Activated CD4-positive, alpha-beta memory T cell treated with anti-CD3 and anti-CD28 coated beads, Interleukin-2, amount 10 ng/mL, durations not matched to agents 7 days and 5 days (primary cell): ENCODE measurements around the gene PIWIL4. TPM values are rescaled to one million over a fixed set of nuclear protein-coding genes. Genes with fewer than 3 reads are reported as not detected.
"Not testable (repeated sequence)": the region's sequence is repeated elsewhere in the genome, so short reads cannot be mapped to it uniquely, and the experiment has no call there.

Experiments
- CTCF ChIA-PET: fragments of 350-600 bp; sonication (Branson Sonifier 250); formaldehyde crosslinking; loops from one replicate; lab custom pipeline; 2021; ENCODE audit warnings: antibody characterized with exemption, inconsistent platforms; lab: Charles Lee
- POLR2A ChIA-PET: fragments of 350-600 bp; sonication (Branson Sonifier 250); formaldehyde crosslinking; loops from one replicate; lab custom pipeline; 2021; ENCODE audit warnings: antibody characterized with exemption; lab: Charles Lee
- DNase-seq: peaks from one replicate; pipeline ENCODE4 v3.0.0-alpha.2; 2020
- H3K27ac Mint-ChIP-seq: one replicate; pipeline ENCODE4 v1.8.0; 2021; ENCODE audit warnings: mild to moderate bottlenecking, mixed read lengths
- H3K27me3 Mint-ChIP-seq: one replicate; pipeline ENCODE4 v1.8.0; 2021; ENCODE audit warnings: mixed read lengths
- H3K36me3 Mint-ChIP-seq: one replicate; pipeline ENCODE4 v1.8.0; 2021; ENCODE audit warnings: low read depth, mixed read lengths
- H3K4me1 Mint-ChIP-seq: one replicate; pipeline ENCODE4 v1.8.0; 2021; ENCODE audit warnings: mixed read lengths
- H3K4me3 Mint-ChIP-seq: one replicate; pipeline ENCODE4 v1.8.0; 2021; ENCODE audit warnings: mild to moderate bottlenecking, mixed read lengths
- H3K9me3 Mint-ChIP-seq: one replicate; pipeline ENCODE4 v1.8.0; 2021; ENCODE audit warnings: mixed read lengths
- total RNA-seq, 2 experiments: library from RNA; stranded (reverse); gene quantifications; one replicate each; pipeline ENCODE4 v1.2.3, GENCODE V29; 2021

The PIWIL4 gene
- total RNA-seq, 2 experiments from 2014 or later, result 0.60 to 1.1 TPM

DNA sequence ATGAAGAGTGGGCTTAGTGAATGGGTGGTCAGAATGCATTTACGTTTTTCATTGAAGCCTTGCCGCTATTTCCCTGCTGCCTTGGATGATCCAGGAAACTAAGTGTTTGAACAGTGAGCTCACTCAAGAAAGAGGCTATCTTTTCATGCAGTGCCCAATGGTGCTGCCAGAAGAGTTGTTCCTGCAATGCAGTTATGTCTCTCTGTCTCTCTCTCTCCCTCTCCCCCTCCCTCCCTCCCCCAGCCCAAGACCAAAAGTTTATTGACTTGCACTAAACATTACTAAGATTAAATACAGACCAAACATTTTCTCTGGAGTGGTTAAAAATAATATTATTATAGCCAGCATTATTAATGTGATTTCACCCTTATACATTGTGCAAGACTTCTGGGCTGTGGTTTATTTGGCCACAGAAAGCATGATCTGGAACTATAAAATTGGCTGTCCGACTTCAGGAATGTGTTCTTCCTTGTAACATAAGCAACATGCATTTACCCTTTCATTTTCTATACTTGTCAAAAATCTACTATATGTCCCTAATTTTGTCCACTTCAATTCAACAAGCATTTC, 30.1 kb upstream of the PIWIL4 start:
- Mint-ChIP-seq H3K4me1 (peaks cover 1% of the 10 kb centered on the region), H3K9me3 (no peaks in the 10 kb centered on the region), H3K4me3 (no peak overlapping the region), H3K36me3 (no peaks in the 10 kb centered on the region), H3K27me3 (peaks cover 35% of the 10 kb centered on the region), H3K27ac (no peak overlapping the region)
- CTCF ChIA-PET, result interaction anchor here (1.2 kb wide), 1 partner anchor 25 kb away, joined by 3 read pairs; the partner anchor contains the start of gene C11orf97
- POLR2A ChIA-PET, result no interaction called here
- DNase-seq, result no peak

DNA sequence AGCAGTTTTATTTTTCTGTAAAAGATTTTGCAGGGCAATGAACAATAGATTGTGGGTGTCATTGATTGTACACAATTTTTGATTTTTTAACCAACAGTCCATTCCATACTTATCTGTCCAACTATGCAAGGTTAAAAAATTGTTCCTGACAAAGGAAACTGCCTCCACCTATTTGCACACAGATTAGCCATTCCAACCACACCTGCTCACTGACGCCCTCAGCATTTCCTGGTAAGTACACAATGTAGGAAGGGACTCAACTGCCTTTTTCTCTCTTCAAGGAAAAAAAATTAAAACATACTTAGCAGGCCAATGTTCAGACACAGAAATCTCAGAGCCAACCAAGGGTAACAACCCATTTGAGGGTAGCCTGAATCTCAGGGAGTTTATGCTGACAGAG, 27.7 kb upstream of the PIWIL4 start:
- Mint-ChIP-seq H3K27me3 (peaks cover 23% of the 10 kb centered on the region), H3K27ac (no peak overlapping the region), H3K9me3 (no peaks in the 10 kb centered on the region), H3K4me3 (no peak overlapping the region), H3K36me3 (peaks cover 2% of the 10 kb centered on the region), H3K4me1 (peaks cover 13% of the 10 kb centered on the region)
- CTCF ChIA-PET, result no interaction called here
- DNase-seq, result no peak
- POLR2A ChIA-PET, result no interaction called here

DNA sequence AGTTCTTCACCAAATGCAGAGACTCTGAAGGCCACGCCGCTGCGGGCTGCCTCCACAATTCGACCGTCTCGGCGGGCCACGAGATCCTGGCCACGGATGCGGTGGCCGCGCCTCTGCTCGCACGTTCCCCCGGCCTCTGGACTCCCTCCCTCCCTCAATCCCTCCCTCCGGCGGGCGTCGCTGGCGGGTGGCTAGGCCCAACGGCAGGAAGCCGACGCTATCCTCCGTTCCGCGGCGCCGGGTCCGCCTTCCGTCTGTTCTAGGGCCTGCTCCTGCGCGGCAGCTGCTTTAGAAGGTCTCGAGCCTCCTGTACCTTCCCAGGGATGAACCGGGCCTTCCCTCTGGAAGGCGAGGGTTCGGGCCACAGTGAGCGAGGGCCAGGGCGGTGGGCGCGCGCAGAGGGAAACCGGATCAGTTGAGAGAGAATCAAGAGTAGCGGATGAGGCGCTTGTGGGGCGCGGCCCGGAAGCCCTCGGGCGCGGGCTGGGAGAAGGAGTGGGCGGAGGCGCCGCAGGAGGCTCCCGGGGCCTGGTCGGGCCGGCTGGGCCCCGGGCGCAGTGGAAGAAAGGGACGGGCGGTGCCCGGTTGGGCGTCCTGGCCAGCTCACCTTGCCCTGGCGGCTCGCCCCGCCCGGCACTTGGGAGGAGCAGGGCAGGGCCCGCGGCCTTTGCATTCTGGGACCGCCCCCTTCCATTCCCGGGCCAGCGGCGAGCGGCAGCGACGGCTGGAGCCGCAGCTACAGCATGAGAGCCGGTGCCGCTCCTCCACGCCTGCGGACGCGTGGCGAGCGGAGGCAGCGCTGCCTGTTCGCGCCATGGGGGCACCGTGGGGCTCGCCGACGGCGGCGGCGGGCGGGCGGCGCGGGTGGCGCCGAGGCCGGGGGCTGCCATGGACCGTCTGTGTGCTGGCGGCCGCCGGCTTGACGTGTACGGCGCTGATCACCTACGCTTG, 23.2 kb upstream of the PIWIL4 start, which contains the start of gene FUT4:
FUT4 (plus strand) TSS at position 227 of the 951 bp plus-strand sequence; CDS start at position 440, 213 bp downstream.
- H3K4me3 Mint-ChIP-seq, result peak within 1 kb of the TSS; percentile 99
- no peaks in the 10 kb centered on the region for H3K9me3 Mint-ChIP-seq
- peak; percentile 77 for DNase-seq
- H3K36me3 Mint-ChIP-seq, result peaks cover 19% of the 10 kb centered on the region
- peak within 1 kb of the TSS; percentile 99 for H3K27ac Mint-ChIP-seq
- POLR2A ChIA-PET, result interaction anchor here (0.6 to 1.1 kb wide), 9 partner anchors 30 to 802 kb away, joined by 3 to 8 read pairs (median 4); partner anchors contain the start of genes C11orf54, C11orf97, CWC15 and MED17
- no peaks in the 10 kb centered on the region for H3K27me3 Mint-ChIP-seq
- H3K4me1 Mint-ChIP-seq, result peaks cover 45% of the 10 kb centered on the region
- CTCF ChIA-PET, result interaction anchor here (0.7 kb wide), 1 partner anchor 19 kb away, joined by 3 read pairs; no protein-coding TSS in a partner anchor

DNA sequence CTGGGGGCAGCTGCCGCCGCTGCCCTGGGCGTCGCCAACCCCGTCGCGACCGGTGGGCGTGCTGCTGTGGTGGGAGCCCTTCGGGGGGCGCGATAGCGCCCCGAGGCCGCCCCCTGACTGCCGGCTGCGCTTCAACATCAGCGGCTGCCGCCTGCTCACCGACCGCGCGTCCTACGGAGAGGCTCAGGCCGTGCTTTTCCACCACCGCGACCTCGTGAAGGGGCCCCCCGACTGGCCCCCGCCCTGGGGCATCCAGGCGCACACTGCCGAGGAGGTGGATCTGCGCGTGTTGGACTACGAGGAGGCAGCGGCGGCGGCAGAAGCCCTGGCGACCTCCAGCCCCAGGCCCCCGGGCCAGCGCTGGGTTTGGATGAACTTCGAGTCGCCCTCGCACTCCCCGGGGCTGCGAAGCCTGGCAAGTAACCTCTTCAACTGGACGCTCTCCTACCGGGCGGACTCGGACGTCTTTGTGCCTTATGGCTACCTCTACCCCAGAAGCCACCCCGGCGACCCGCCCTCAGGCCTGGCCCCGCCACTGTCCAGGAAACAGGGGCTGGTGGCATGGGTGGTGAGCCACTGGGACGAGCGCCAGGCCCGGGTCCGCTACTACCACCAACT, 22.4 kb upstream of the PIWIL4 start:
- Mint-ChIP-seq H3K4me3 (peak overlapping the region; percentile 99), H3K27me3 (no peaks in the 10 kb centered on the region), H3K36me3 (peaks cover 19% of the 10 kb centered on the region), H3K4me1 (peaks cover 49% of the 10 kb centered on the region), H3K9me3 (no peaks in the 10 kb centered on the region), H3K27ac (peak overlapping the region; percentile 63)
- ChIA-PET CTCF (no interaction called here), POLR2A (interaction anchor here (0.6 to 1.1 kb wide), 7 partner anchors 31 to 803 kb away, joined by 3 to 8 read pairs (median 5); partner anchors contain the start of genes C11orf54, CWC15, MED17 and TAF1D)
- no peak for DNase-seq

DNA sequence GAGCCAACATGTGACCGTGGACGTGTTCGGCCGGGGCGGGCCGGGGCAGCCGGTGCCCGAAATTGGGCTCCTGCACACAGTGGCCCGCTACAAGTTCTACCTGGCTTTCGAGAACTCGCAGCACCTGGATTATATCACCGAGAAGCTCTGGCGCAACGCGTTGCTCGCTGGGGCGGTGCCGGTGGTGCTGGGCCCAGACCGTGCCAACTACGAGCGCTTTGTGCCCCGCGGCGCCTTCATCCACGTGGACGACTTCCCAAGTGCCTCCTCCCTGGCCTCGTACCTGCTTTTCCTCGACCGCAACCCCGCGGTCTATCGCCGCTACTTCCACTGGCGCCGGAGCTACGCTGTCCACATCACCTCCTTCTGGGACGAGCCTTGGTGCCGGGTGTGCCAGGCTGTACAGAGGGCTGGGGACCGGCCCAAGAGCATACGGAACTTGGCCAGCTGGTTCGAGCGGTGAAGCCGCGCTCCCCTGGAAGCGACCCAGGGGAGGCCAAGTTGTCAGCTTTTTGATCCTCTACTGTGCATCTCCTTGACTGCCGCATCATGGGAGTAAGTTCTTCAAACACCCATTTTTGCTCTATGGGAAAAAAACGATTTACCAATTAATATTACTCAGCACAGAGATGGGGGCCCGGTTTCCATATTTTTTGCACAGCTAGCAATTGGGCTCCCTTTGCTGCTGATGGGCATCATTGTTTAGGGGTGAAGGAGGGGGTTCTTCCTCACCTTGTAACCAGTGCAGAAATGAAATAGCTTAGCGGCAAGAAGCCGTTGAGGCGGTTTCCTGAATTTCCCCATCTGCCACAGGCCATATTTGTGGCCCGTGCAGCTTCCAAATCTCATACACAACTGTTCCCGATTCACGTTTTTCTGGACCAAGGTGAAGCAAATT, 21.7 kb upstream of the PIWIL4 start:
- peak overlapping the region; percentile 99 for H3K4me3 Mint-ChIP-seq
- peaks cover 23% of the 10 kb centered on the region for H3K36me3 Mint-ChIP-seq
- no peak for DNase-seq
- H3K27ac Mint-ChIP-seq, result peak overlapping the region; percentile 55
- H3K27me3 Mint-ChIP-seq, result no peaks in the 10 kb centered on the region
- ChIA-PET POLR2A (no interaction called here), CTCF (interaction anchor here (0.7 kb wide), 1 partner anchor 791 kb away, joined by 3 read pairs; no protein-coding TSS in a partner anchor)
- H3K4me1 Mint-ChIP-seq, result peaks cover 51% of the 10 kb centered on the region
- no peaks in the 10 kb centered on the region for H3K9me3 Mint-ChIP-seq

DNA sequence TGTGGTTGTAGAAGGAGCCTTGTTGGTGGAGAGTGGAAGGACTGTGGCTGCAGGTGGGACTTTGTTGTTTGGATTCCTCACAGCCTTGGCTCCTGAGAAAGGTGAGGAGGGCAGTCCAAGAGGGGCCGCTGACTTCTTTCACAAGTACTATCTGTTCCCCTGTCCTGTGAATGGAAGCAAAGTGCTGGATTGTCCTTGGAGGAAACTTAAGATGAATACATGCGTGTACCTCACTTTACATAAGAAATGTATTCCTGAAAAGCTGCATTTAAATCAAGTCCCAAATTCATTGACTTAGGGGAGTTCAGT, 21.1 kb upstream of the PIWIL4 start:
- H3K9me3 Mint-ChIP-seq, result no peaks in the 10 kb centered on the region
- no peaks in the 10 kb centered on the region for H3K27me3 Mint-ChIP-seq
- DNase-seq, result no peak
- ChIA-PET CTCF (interaction anchor here (0.7 kb wide), 1 partner anchor 791 kb away, joined by 3 read pairs; no protein-coding TSS in a partner anchor), POLR2A (no interaction called here)
- peaks cover 24% of the 10 kb centered on the region for H3K36me3 Mint-ChIP-seq
- H3K4me3 Mint-ChIP-seq, result peak overlapping the region; percentile 99
- H3K27ac Mint-ChIP-seq, result no peak overlapping the region
- H3K4me1 Mint-ChIP-seq, result peaks cover 52% of the 10 kb centered on the region

DNA sequence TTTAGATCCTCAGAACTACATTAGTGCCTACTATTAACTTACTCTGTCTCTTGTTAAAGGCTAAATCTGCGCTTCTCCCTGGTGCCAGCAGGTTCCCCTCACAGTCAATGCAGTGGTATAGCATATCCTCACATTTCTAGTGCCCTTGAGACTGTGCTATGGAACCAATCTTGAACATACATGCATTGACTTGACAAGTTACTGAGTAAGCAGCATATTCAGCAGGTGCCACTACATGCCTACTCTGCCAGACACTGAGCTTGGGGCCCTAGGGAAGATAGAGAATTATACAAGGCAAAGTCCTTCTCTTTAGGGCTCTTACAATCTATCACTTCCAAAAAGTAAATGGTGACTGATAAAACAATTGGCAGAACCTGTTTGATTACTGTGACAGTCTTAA, 20.3 kb upstream of the PIWIL4 start:
- H3K9me3 Mint-ChIP-seq, result no peaks in the 10 kb centered on the region
- CTCF ChIA-PET, result interaction anchor here (0.9 to 1.2 kb wide), 2 partner anchors 56 to 729 kb away, joined by 3 to 4 read pairs; no protein-coding TSS in a partner anchor
- peaks cover 24% of the 10 kb centered on the region for H3K36me3 Mint-ChIP-seq
- peak overlapping the region; percentile 52 for H3K4me3 Mint-ChIP-seq
- H3K27me3 Mint-ChIP-seq, result no peaks in the 10 kb centered on the region
- H3K4me1 Mint-ChIP-seq, result peaks cover 51% of the 10 kb centered on the region
- POLR2A ChIA-PET, result interaction anchor here (0.9 to 1.5 kb wide), 2 partner anchors 35 to 52 kb away, joined by 3 to 4 read pairs; partner anchors contain the start of gene C11orf97
- no peak overlapping the region for H3K27ac Mint-ChIP-seq
- no peak for DNase-seq

DNA sequence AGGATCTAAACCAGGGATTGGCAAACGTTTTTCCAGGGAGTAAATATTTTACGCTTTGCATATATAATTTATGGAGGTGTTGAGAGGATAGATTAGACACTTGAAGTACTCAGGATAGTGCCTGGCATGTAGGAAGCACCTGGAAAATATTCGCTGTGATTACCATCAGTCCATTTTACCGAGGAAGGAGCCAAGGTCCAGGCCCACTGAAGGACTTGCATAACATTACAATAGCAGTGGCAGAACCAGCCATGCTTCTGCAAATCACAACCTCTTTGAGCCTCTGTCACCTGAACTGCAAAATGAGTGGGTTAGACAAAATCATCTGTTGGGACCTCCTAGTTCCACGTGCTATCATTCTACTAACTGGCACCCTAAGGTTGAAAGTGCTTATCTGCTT, 18.0 kb upstream of the PIWIL4 start:
- H3K27ac Mint-ChIP-seq, result no peak overlapping the region
- no peak overlapping the region for H3K4me3 Mint-ChIP-seq
- H3K27me3 Mint-ChIP-seq, result no peaks in the 10 kb centered on the region
- CTCF ChIA-PET, result interaction anchor here (0.9 kb wide), 1 partner anchor 10 kb away, joined by 3 read pairs; no protein-coding TSS in a partner anchor
- POLR2A ChIA-PET, result interaction anchor here (0.6 kb wide), 1 partner anchor 728 kb away, joined by 3 read pairs; no protein-coding TSS in a partner anchor
- H3K9me3 Mint-ChIP-seq, result no peaks in the 10 kb centered on the region
- H3K36me3 Mint-ChIP-seq, result peaks cover 21% of the 10 kb centered on the region
- H3K4me1 Mint-ChIP-seq, result peaks cover 39% of the 10 kb centered on the region
- no peak for DNase-seq

DNA sequence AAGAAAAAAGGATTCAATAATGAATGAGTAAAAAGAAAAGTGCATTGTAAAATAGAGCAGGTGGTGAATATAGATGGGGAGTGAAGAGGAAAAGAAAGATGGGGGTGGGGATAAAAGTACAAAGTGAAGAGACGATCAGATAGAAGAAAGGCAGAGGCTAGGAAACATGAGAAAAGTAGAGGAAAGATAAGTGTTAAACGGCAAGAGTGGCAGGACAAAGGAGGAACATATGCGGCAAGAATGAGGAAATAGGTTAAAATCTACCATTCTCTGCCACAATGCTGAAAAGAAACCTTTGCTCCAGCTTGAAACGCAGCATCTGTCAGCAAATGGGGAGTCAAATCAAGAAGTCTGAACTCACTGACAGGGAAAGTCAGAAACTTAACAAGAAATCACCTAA, 16.7 kb upstream of the PIWIL4 start:
- Mint-ChIP-seq H3K4me3 (no peak overlapping the region), H3K27ac (no peak overlapping the region)
- CTCF ChIA-PET, result no interaction called here

DNA sequence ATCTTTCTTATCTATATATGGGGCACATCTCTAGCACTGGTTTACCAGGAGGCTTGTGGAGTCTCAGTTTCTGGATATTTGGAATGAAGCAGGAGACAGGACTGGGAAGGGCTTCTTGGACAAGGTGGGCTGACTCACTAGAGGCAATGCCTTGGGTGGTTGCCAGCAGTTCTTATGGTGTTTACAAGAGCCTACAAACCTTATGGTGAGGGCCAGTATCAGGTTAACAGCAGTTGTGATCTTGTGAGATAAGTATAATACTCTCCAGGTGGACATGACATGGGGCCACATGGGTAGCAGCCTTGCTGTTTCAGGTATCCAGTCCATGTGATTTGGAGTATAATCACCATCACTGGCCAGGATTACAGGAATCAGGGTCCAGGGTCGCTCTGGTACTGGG, 13.2 kb upstream of the PIWIL4 start:
- CTCF ChIA-PET, result no interaction called here

More for the DNA sequence above, 16.7 kb upstream of the PIWIL4 start:
- no peak for DNase-seq
- peaks cover 20% of the 10 kb centered on the region for H3K36me3 Mint-ChIP-seq
- POLR2A ChIA-PET, result no interaction called here
- H3K4me1 Mint-ChIP-seq, result peaks cover 33% of the 10 kb centered on the region
- H3K9me3 Mint-ChIP-seq, result no peaks in the 10 kb centered on the region
- no peaks in the 10 kb centered on the region for H3K27me3 Mint-ChIP-seq

DNA sequence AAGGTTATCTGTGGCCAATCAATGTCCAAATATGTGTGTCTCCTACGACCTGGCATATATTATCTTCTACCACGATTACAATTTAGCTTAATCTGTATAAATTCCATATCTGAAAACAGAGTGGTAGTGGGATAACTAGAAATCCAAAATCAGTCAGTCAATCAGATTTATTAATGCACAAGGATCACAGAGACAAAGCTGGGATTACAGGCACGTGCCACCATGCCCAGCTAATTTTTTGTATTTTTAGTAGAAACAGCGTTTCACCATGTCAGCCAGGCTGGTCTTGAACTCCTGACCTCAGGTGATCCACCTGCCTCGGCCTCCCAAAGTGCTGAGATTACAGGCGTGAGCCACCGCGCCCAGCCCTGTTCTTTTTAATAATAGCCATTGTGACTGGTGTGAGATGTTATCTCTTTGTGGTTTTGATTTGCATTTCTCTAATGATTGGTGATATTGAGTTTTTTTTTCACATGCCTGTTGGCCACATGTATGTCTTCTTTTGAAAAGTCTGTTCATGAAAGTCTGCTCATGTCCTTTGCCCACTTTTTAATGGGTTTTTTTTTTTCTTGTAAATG, 11.3 kb upstream of the PIWIL4 start:
- H3K36me3 Mint-ChIP-seq, DNase-seq, H3K4me3 Mint-ChIP-seq, H3K27ac Mint-ChIP-seq, POLR2A ChIA-PET, H3K4me1 Mint-ChIP-seq, H3K27me3 Mint-ChIP-seq, H3K9me3 Mint-ChIP-seq: not testable (repeated sequence)
- CTCF ChIA-PET, result interaction anchor here (0.7 to 1.1 kb wide), 3 partner anchors 51 to 1209 kb away, joined by 3 read pairs; no protein-coding TSS in a partner anchor

More for the DNA sequence above, 13.2 kb upstream of the PIWIL4 start:
- Mint-ChIP-seq H3K9me3 (no peaks in the 10 kb centered on the region), H3K36me3 (peaks cover 5% of the 10 kb centered on the region), H3K27ac (no peak overlapping the region), H3K4me3 (no peak overlapping the region), H3K27me3 (no peaks in the 10 kb centered on the region), H3K4me1 (peaks cover 7% of the 10 kb centered on the region)
- POLR2A ChIA-PET, result no interaction called here
- DNase-seq, result no peak
